AG04450 (cell line): ENCODE results near the gene SBF1. TPM values are rescaled to one million over a fixed set of nuclear protein-coding genes. Genes with fewer than 3 reads are reported as not detected.

ENCODE experiments used
- CTCF ChIA-PET: fragments of 300-600, 350-600 bp; formaldehyde crosslinking; extraction: SDS; loops from one replicate; lab custom pipeline; 2022; ENCODE audit warnings: antibody characterized with exemption, inconsistent platforms; lab: Charles Lee
- POLR2A ChIA-PET: fragments of 350-600 bp; formaldehyde crosslinking; extraction: SDS; loops from one replicate; lab custom pipeline; 2021; ENCODE audit warnings: antibody characterized with exemption, inconsistent platforms; lab: Yijun Ruan, JAX
- DNase-seq: peaks from one replicate; pipeline ENCODE4 v3.0.0-alpha.2; 2011; ENCODE audit warnings: low read depth, low spot score
- H3K27ac ChIP-seq: one replicate; pipeline ENCODE4 v1.5.1; 2012; ENCODE audit warnings: low read depth, low read length, control low read depth
- H3K27me3 ChIP-seq: one replicate; pipeline ENCODE4 v1.6.0; 2012; ENCODE audit warnings: low read length; ENCODE audit not compliant: control insufficient read depth, insufficient read depth
- H3K4me3 ChIP-seq: 2 replicates; pipeline ENCODE4 v1.5.1; 2011; ENCODE audit warnings: mild to moderate bottlenecking, low read depth, low read length, control low read depth
- H3K9me3 ChIP-seq: 2 replicates; pipeline ENCODE4 v1.5.1; 2012; ENCODE audit warnings: low read length; ENCODE audit not compliant: control insufficient read depth, insufficient read depth
- CTCF ChIP-seq: IDR thresholded peaks from 2 replicates; pipeline ENCODE4 v1.5.1; 2011; ENCODE audit warnings: low read depth, low read length, control low read depth, inconsistent platforms
- polyA plus RNA-seq: library from polyadenylated mRNA; depleted of rRNA; stranded (reverse); fragments of >200 nt; gene quantifications from 2 replicates; pipeline ENCODE4 v1.2.3, GENCODE V29; 2011

SBF1 gene
- polyA plus RNA-seq, 1 experiment, result 16.4 TPM

- H3K9me3 ChIP-seq, result no peaks in the 10 kb centered on the region; the same call in 1 of the 2 replicates
- H3K4me3 ChIP-seq, result no peak overlapping the region
- no peak for DNase-seq
- no peak for TF ChIP-seq CTCF
- H3K27me3 ChIP-seq, result no peaks in the 10 kb centered on the region
- POLR2A ChIA-PET, result no interaction called here
- CTCF ChIA-PET, result no interaction called here
- H3K27ac ChIP-seq, result no peak overlapping the region
These were observed 44.3 kb upstream of the SBF1 start for GRCh38 chr22:50519151-50519550.

DNA sequence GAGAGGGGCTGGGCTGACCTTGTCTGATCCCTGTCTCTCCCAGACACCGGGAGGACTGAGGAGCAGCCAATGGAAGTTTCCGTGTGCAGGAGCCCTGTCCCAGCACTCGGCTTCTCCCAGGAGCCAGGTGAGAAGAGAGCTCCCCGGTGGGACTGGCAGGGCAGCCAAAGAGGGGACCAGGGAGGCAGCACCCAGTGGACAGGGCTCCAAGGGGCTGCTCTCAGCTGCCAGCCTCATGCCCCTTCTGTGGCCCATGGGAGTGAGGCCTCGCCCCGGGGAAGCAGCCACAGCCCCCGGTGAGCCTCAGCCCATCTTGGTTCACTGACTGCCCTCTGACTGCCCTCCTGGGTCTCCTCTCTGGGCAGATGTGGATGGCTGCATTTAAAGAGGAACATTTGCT is 43.8 kb upstream of the SBF1 start:
- ChIA-PET POLR2A (no interaction called here), CTCF (no interaction called here)
- TF ChIP-seq CTCF, result no peak
- H3K27me3 ChIP-seq, result no peaks in the 10 kb centered on the region
- DNase-seq, result no peak
- no peak overlapping the region for H3K27ac ChIP-seq
- no peak overlapping the region for H3K4me3 ChIP-seq
- H3K9me3 ChIP-seq, result no peaks in the 10 kb centered on the region; the same call in 1 of the 2 replicates

GRCh38 chr22:50517495-50518260 is 42.8 kb upstream of the SBF1 start:
- Histone ChIP-seq H3K4me3 (no peak overlapping the region), H3K27ac (no peak overlapping the region), H3K27me3 (no peaks in the 10 kb centered on the region), H3K9me3 (no peaks in the 10 kb centered on the region; the same call in 1 of the 2 replicates)
- TF ChIP-seq CTCF, result no peak
- no peak for DNase-seq
- ChIA-PET POLR2A (no interaction called here), CTCF (no interaction called here)

DNA sequence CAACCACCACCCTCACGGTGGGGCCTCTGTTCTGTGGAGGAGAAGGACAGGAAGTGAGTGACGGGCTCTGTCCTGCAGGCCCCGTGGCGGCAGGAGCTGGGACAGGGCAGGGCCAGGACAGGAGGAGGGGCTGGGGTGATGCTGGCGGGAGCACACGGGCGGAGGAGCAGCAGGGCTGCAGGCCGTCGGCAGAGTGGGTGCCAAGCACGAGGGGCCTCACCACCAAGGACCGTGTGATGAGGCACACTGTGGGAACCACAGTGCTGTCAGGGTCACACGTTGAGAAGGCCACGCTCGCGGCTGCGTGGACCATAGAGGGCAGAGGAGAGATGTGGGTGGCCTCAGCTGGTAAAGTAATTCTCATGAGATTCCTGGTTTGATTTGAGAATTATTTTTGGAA is 42.1 kb upstream of the SBF1 start:
- ChIA-PET POLR2A (no interaction called here), CTCF (no interaction called here)
- TF ChIP-seq CTCF, result no peak
- Histone ChIP-seq H3K9me3 (no peaks in the 10 kb centered on the region; the same call in 1 of the 2 replicates), H3K4me3 (no peak overlapping the region), H3K27ac (no peak overlapping the region), H3K27me3 (no peaks in the 10 kb centered on the region)
- DNase-seq, result no peak

DNA sequence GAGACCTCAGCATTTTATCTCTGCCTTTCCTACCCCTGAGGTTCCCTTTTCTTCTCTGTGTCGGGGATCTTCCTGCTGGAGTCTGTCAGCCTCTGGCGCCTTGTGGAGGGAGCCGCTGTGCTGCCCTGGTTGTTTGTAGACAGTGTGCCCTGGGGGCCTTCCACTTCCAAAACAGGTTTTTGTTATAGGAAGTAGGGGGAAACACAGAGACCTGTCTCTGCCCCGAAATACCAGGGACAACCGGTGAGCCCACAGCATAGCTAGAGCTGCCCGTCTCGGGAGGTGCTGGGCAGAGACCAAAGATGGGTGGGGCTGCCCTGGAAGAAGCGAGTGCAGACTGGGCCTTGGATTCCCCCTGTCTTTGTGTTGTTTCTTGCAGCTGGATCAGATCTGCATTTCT is 41.2 kb upstream of the SBF1 start:
- Histone ChIP-seq H3K27ac (no peak overlapping the region), H3K27me3 (no peaks in the 10 kb centered on the region), H3K4me3 (no peak overlapping the region), H3K9me3 (no peaks in the 10 kb centered on the region; the same call in 1 of the 2 replicates)
- ChIA-PET POLR2A (interaction anchor here (1.3 kb wide), 1 partner anchor 9 kb away, joined by 5 read pairs; the partner anchor contains the start of gene SCO2), CTCF (no interaction called here)
- DNase-seq, result no peak
- no peak for TF ChIP-seq CTCF
